H1 (cell line): ENCODE measurements around the gene CARF. TPM values are rescaled to one million over a fixed set of nuclear protein-coding genes. Genes with fewer than 3 reads are reported as not detected.
"Not testable (repeated sequence)": the region's sequence is repeated elsewhere in the genome, so short reads cannot be mapped to it uniquely, and the experiment has no call there.

Experiments
- CTCF ChIA-PET: fragments of 300-600 bp; sonication (Branson Sonifier 250); formaldehyde crosslinking; loops from one replicate; lab custom pipeline; 2021; ENCODE audit not compliant: partially characterized antibody; lab: Charles Lee
- POLR2A ChIA-PET: fragments of 300-600 bp; sonication (Branson Sonifier 250); formaldehyde crosslinking; loops from one replicate; lab custom pipeline; 2021; ENCODE audit warnings: inconsistent platforms; ENCODE audit not compliant: partially characterized antibody; lab: Charles Lee
- DNase-seq, 2 experiments: peaks; one replicate each; pipeline versions ENCODE4 v3.0.0 to v3.0.0-alpha.2; 2010 to 2022; ENCODE audit warnings: low spot score in 2 of 2, low read depth in 1 of 2, mixed read lengths in 1 of 2
- FAIRE-seq: peaks from 2 replicates; lab custom pipeline; 2011; peaks lifted over from hg19 to GRCh38; lab: Jason Lieb, UNC
- H2AFZ ChIP-seq: 2 replicates; pipeline ENCODE4 v1.8.1; 2012; ENCODE audit warnings: low read length, inconsistent platforms
- H2AK5ac ChIP-seq: 2 replicates; pipeline ENCODE4 v1.6.1; 2013; ENCODE audit warnings: low read depth, low read length
- H2BK120ac ChIP-seq: replicated peaks from 2 replicates; pipeline ENCODE3; 2013; ENCODE audit warnings: low read depth, low read length, inconsistent platforms
- H2BK12ac ChIP-seq: 2 replicates; pipeline ENCODE4 v1.6.1; 2013; ENCODE audit warnings: low read depth, low read length
- H2BK15ac ChIP-seq: 2 replicates; pipeline ENCODE4 v1.6.1; 2013; ENCODE audit warnings: low read length
- H2BK20ac ChIP-seq: 2 replicates; pipeline ENCODE4 v1.6.1; 2013; ENCODE audit warnings: low read length
- H2BK5ac ChIP-seq: 2 replicates; pipeline ENCODE4 v1.6.1; 2013; ENCODE audit warnings: low read depth, low read length
- H3K14ac ChIP-seq: 2 replicates; pipeline ENCODE4 v1.6.1; 2013; ENCODE audit warnings: inconsistent platforms; ENCODE audit not compliant: insufficient read length
- H3K18ac ChIP-seq: 2 replicates; pipeline ENCODE4 v1.6.1; 2013; ENCODE audit warnings: low read length; ENCODE audit errors: extremely low read depth
- H3K23ac ChIP-seq: 2 replicates; pipeline ENCODE4 v1.6.1; 2013; ENCODE audit warnings: inconsistent platforms; ENCODE audit not compliant: insufficient read length
- H3K23me2 ChIP-seq: 2 replicates; pipeline ENCODE4 v1.6.1; 2013; ENCODE audit warnings: low read depth, low read length
- H3K27ac ChIP-seq: 2 replicates; pipeline ENCODE4 v1.6.1; 2011; ENCODE audit warnings: low read depth, low read length, inconsistent platforms
- H3K27me3 ChIP-seq, 4 experiments: replicated peaks in 1 of 4; 1 replicate in 1 of 4; 2 replicates in 3 of 4; pipeline versions ENCODE4 v1.6.1 to v1.8.1; 2011 to 2013; ENCODE audit warnings: low read length in 3 of 4, mild to moderate bottlenecking in 3 of 4, inconsistent platforms in 2 of 4, mixed read lengths in 2 of 4, moderate library complexity in 1 of 4; ENCODE audit not compliant: control insufficient read depth in 3 of 4, insufficient read depth in 3 of 4; ENCODE audit errors: extremely low read depth in 1 of 4
- H3K36me3 ChIP-seq, 4 experiments: 2 replicates each; pipeline versions ENCODE4 v1.6.1 to v1.8.1; 2011 to 2013; ENCODE audit warnings: mild to moderate bottlenecking in 4 of 4, low read length in 3 of 4, moderate library complexity in 2 of 4, control low read depth in 1 of 4, inconsistent platforms in 1 of 4; ENCODE audit not compliant: insufficient read depth in 4 of 4, control insufficient read depth in 2 of 4
- H3K4ac ChIP-seq: replicated peaks from 2 replicates; pipeline ENCODE3; 2013; ENCODE audit warnings: low read length, low read depth, mixed read lengths, inconsistent platforms; ENCODE audit not compliant: insufficient read length
- H3K4me1 ChIP-seq, 4 experiments: replicated peaks in 1 of 4; 1 replicate in 1 of 4; 2 replicates in 3 of 4; pipeline versions ENCODE4 v1.6.1 to v1.8.1; 2011 to 2013; ENCODE audit warnings: low read length in 3 of 4, inconsistent platforms in 2 of 4, mixed read lengths in 1 of 4; ENCODE audit not compliant: insufficient read depth in 4 of 4, control insufficient read depth in 3 of 4
- H3K4me2 ChIP-seq, 2 experiments: 2 replicates each; pipeline versions ENCODE4 v1.6.1 to v1.8.1; 2011 to 2013; ENCODE audit warnings: low read depth in 2 of 2, low read length in 2 of 2, control low read depth in 1 of 2, inconsistent platforms in 1 of 2, mild to moderate bottlenecking in 1 of 2; ENCODE audit not compliant: insufficient read depth in 1 of 2
- H3K4me3 ChIP-seq, 4 experiments: fragments of 200-600, 300-600 bp in 1 of 4; sonication (generic), shearing (Covaris generic), sonication (Bioruptor Twin) in 1 of 4; 2 replicates each; pipeline versions ENCODE4 v1.5.1 to v1.8.1; 2011 to 2016; ENCODE audit warnings: low read length in 4 of 4, low read depth in 3 of 4, control low read depth in 2 of 4, inconsistent platforms in 2 of 4, mild to moderate bottlenecking in 2 of 4, mixed read lengths in 1 of 4, moderate library complexity in 1 of 4; ENCODE audit not compliant: insufficient read depth in 2 of 4; ENCODE audit errors: extremely low read depth in 1 of 4
- H3K56ac ChIP-seq: replicated peaks from 2 replicates; pipeline ENCODE3; 2013; ENCODE audit warnings: low read depth, mild to moderate bottlenecking, mixed read lengths, low read length, inconsistent platforms; ENCODE audit not compliant: insufficient read length
- H3K79me1 ChIP-seq: 2 replicates; pipeline ENCODE4 v1.6.1; 2013; ENCODE audit warnings: low read depth, low read length, control low read depth
- H3K79me2 ChIP-seq, 2 experiments: 2 replicates each; pipeline versions ENCODE4 v1.6.1 to v1.8.1; 2012 to 2013; ENCODE audit warnings: low read length in 2 of 2, mild to moderate bottlenecking in 2 of 2, inconsistent platforms in 1 of 2; ENCODE audit not compliant: insufficient read depth in 2 of 2, control insufficient read depth in 1 of 2
- H3K9ac ChIP-seq, 4 experiments: replicated peaks in 1 of 4; 1 replicate in 1 of 4; 2 replicates in 3 of 4; pipeline versions ENCODE4 v1.6.1 to v1.8.1; 2011 to 2013; ENCODE audit warnings: low read depth in 3 of 4, low read length in 3 of 4, control low read depth in 2 of 4, mild to moderate bottlenecking in 2 of 4, moderate library complexity in 2 of 4, inconsistent platforms in 1 of 4; ENCODE audit errors: extremely low read depth in 1 of 4
- H3K9me3 ChIP-seq, 2 experiments: 2 replicates each; pipeline versions ENCODE4 v1.6.1 to v1.8.1; 2012 to 2013; ENCODE audit warnings: mild to moderate bottlenecking in 2 of 2, moderate library complexity in 2 of 2, control low read depth in 1 of 2, inconsistent platforms in 1 of 2, low read depth in 1 of 2, low read length in 1 of 2, mixed read lengths in 1 of 2; ENCODE audit not compliant: insufficient read depth in 2 of 2
- H4K20me1 ChIP-seq, 2 experiments: replicated peaks in 1 of 2; 2 replicates each; pipeline versions ENCODE3 to v1.8.1; 2011 to 2013; ENCODE audit warnings: inconsistent platforms in 2 of 2, low read length in 2 of 2, mild to moderate bottlenecking in 1 of 2; ENCODE audit not compliant: insufficient read depth in 2 of 2, control insufficient read depth in 1 of 2
- H4K5ac ChIP-seq: 2 replicates; pipeline ENCODE4 v1.6.1; 2013; ENCODE audit warnings: low read length, low read depth, mixed read lengths, inconsistent platforms; ENCODE audit not compliant: insufficient read length
- H4K8ac ChIP-seq: 2 replicates; pipeline ENCODE4 v1.8.0; 2013; ENCODE audit warnings: mild to moderate bottlenecking, moderate library complexity, low read length, inconsistent platforms; ENCODE audit not compliant: insufficient read depth; ENCODE audit errors: extremely low read depth
- H4K91ac ChIP-seq: replicated peaks from 2 replicates; pipeline ENCODE3; 2013; ENCODE audit warnings: low read length, mixed read lengths, inconsistent platforms; ENCODE audit not compliant: insufficient read length
- BRCA1 ChIP-seq: IDR thresholded peaks from 2 replicates; pipeline ENCODE4 v1.6.1; 2012; ENCODE audit warnings: low read depth, low read length, improper control_type of control experiment
- CEBPB ChIP-seq: IDR thresholded peaks from 2 replicates; pipeline ENCODE4 v1.6.1; 2012; ENCODE audit warnings: low read depth, low read length
- HDAC2 ChIP-seq, 2 experiments: fragments of 300-600 bp in 1 of 2; sonication (generic) in 1 of 2; IDR thresholded peaks; 2 replicates each; pipeline ENCODE4 v1.6.1; 2011 to 2012; ENCODE audit warnings: low read depth in 2 of 2, low read length in 2 of 2, mild to moderate bottlenecking in 2 of 2, moderate library complexity in 2 of 2, borderline replicate concordance in 1 of 2, inconsistent platforms in 1 of 2
- HDAC6 ChIP-seq: IDR thresholded peaks from one replicate; pipeline ENCODE4 v1.7.1; 2012; ENCODE audit warnings: low read depth, mild to moderate bottlenecking, inconsistent platforms, low read length, moderate library complexity
- JUN ChIP-seq: IDR thresholded peaks from 2 replicates; pipeline ENCODE4 v1.6.1; 2011; ENCODE audit warnings: low read depth, mild to moderate bottlenecking, improper control_type of control experiment, low read length
- KDM1A ChIP-seq: fragments of 200-600, 300-600 bp; sonication (generic); IDR thresholded peaks from 2 replicates; pipeline ENCODE4 v1.7.1; 2016; ENCODE audit warnings: mild to moderate bottlenecking, low read length, borderline replicate concordance
- MAFK ChIP-seq: IDR thresholded peaks from 2 replicates; pipeline ENCODE4 v1.6.1; 2012; ENCODE audit warnings: low read depth, mild to moderate bottlenecking, improper control_type of control experiment, low read length
- POLR2A ChIP-seq, 2 experiments: IDR thresholded peaks; 1 replicate in 1 of 2; 2 replicates in 1 of 2; pipeline ENCODE4 v1.6.1; 2011; ENCODE audit warnings: low read depth in 2 of 2, low read length in 2 of 2, mild to moderate bottlenecking in 2 of 2; ENCODE audit errors: control extremely low read depth in 1 of 2
- SIRT6 ChIP-seq: IDR thresholded peaks from one replicate; pipeline ENCODE4 v1.7.1; 2012; ENCODE audit warnings: low read length, inconsistent platforms
- SIX5 ChIP-seq: IDR thresholded peaks from 2 replicates; pipeline ENCODE4 v1.6.1; 2011; ENCODE audit warnings: mild to moderate bottlenecking, low read depth, low read length
- TBP ChIP-seq: IDR thresholded peaks from 2 replicates; pipeline ENCODE4 v1.6.1; 2011; ENCODE audit warnings: low read depth, low read length, improper control_type of control experiment
- WGBS, 2 experiments: shearing (Covaris generic) in 1 of 2; methylation state at CpG; one replicate each; pipeline versions ENCODE4 v1.1.6 to v1.1.7; 2013 to 2015; ENCODE audit warnings: low lambda C conversion rate in 2 of 2, mixed read lengths in 2 of 2, inconsistent platforms in 1 of 2, low coverage in 1 of 2, missing lambda C conversion rate in 1 of 2; ENCODE audit not compliant: insufficient replicate concordance in 2 of 2, insufficient coverage in 1 of 2, insufficient read length in 1 of 2; ENCODE audit errors: extremely low coverage in 1 of 2, missing lambda C conversion rate in 1 of 2; 5-methylcytosine and 5-hydroxymethylcytosine counted together
- polyA plus RNA-seq, 7 experiments: library from polyadenylated mRNA; depleted of rRNA in 3 of 7; stranded (reverse) in 5 of 7; unstranded in 2 of 7; fragments of >200 nt in 5 of 7; fragments of 200-250 nt in 2 of 7; gene quantifications; 1 replicate in 5 of 7; 2 replicates in 1 of 7; 4 replicates in 1 of 7; pipeline versions ENCODE4 v1.2.1 to v1.2.3, GENCODE V29; 2011 to 2013; ENCODE audit warnings: missing spikeins in 2 of 7, mixed read lengths in 2 of 7
- total RNA-seq: library from RNA; stranded (reverse); fragmentation: NEBNext Ultra II Directional; extraction: Animal tissue kit (Norgen Biotek cat#: 25700); gene quantifications from 2 replicates; pipeline ENCODE4 v1.2.1, GENCODE V29; 2021

CARF gene
- total and polyA plus RNA-seq, 2 of the 8 experiments (the other 6 are each of a cell fraction or from before 2014, with no cell fraction given), result 2.0 to 2.6 TPM

GRCh38 chr2:202990501-202990900, 78.4 kb downstream of the CARF start (continued):
- no peak for TF ChIP-seq MAFK
- no peak for TF ChIP-seq HDAC6
- no peak for TF ChIP-seq SIRT6
- no peak for TF ChIP-seq BRCA1
- TF ChIP-seq HDAC2 (IDR thresholded peaks at IDR 0.05; ENCODE audit: borderline replicate concordance in 1 of 2, low read depth in 2 of 2, low read length in 2 of 2), result no peak
- no peak for TF ChIP-seq TBP
- no peak for TF ChIP-seq POLR2A (IDR thresholded peaks at IDR 0.05; ENCODE audit: control extremely low read depth in 1 of 2, low read depth in 2 of 2, low read length in 2 of 2)
- no peak for TF ChIP-seq KDM1A
- TF ChIP-seq SIX5, result no peak
- no peak for TF ChIP-seq JUN
- no peak; the same call in 1 of the 2 replicates for TF ChIP-seq CEBPB

- H4K5ac ChIP-seq, H3K56ac ChIP-seq, H2BK20ac ChIP-seq, H3K4me3 ChIP-seq, H2BK15ac ChIP-seq, POLR2A ChIA-PET, DNase-seq, H3K23ac ChIP-seq, H2AK5ac ChIP-seq, H3K79me2 ChIP-seq, H3K18ac ChIP-seq, CTCF ChIA-PET, H4K8ac ChIP-seq, FAIRE-seq, H3K9ac ChIP-seq, H3K36me3 ChIP-seq, H2BK12ac ChIP-seq, H3K14ac ChIP-seq, H3K23me2 ChIP-seq, H2BK120ac ChIP-seq, H2AFZ ChIP-seq, H2BK5ac ChIP-seq, H4K91ac ChIP-seq, H3K27ac ChIP-seq, H4K20me1 ChIP-seq, H3K9me3 ChIP-seq, H3K27me3 ChIP-seq, H3K79me1 ChIP-seq, H3K4me2 ChIP-seq, H3K4ac ChIP-seq, H3K4me1 ChIP-seq: not testable (repeated sequence)
- 89% methylated on average over 3 of the region's 3 CpGs; no CpG with 5 or more reads in 1 of the 2 experiments for WGBS, 2 experiments
Observed at GRCh38 chr2:202997113-202997512, 85.0 kb downstream of the CARF start.
